ENCODE results near the gene SLC9A9. TPM values are rescaled to one million over a fixed set of nuclear protein-coding genes. Genes with fewer than 3 reads are reported as not detected.

SLC9A9 gene
- total and polyA plus RNA-seq, 7 donors = 1.3 to 5.4 (median 2.9) TPM

DNA sequence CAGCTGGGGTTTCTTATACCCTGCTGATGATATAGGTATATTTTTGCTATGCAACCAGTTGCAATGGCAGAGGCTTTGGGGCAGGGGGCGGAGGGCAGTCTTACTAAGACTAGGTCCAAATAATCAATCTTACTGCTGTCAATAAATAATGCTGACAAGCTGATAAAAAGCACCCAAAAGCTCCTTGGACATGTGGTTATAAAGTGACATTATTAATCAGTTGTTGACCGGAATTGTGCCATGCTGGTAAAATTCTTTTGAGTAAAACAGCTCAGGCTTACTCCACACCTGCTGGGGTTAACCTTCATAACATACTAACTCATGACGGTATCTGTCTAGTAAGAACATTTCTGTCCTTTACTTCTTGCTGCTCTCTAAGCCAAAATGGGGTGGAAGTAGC lies 626.8 kb downstream of the SLC9A9 start:
- no peak overlapping the region for H3K27ac ChIP-seq
- WGBS, 3 donors = 72 to 75% (median 74%) methylated on average over 3 of the region's 3 CpGs
- no peak overlapping the region for H3K4me3 ChIP-seq
- no peak for DNase-seq
- H3K9me3 ChIP-seq = no peaks in the 10 kb centered on the region
- peaks cover 0 to 3% (median 0%) of the 10 kb centered on the region in 3 donors for H3K27me3 ChIP-seq (ENCODE audit: insufficient read depth in 3 of 3, low read length in 2 of 3)
- TF ChIP-seq, protein P1, sequence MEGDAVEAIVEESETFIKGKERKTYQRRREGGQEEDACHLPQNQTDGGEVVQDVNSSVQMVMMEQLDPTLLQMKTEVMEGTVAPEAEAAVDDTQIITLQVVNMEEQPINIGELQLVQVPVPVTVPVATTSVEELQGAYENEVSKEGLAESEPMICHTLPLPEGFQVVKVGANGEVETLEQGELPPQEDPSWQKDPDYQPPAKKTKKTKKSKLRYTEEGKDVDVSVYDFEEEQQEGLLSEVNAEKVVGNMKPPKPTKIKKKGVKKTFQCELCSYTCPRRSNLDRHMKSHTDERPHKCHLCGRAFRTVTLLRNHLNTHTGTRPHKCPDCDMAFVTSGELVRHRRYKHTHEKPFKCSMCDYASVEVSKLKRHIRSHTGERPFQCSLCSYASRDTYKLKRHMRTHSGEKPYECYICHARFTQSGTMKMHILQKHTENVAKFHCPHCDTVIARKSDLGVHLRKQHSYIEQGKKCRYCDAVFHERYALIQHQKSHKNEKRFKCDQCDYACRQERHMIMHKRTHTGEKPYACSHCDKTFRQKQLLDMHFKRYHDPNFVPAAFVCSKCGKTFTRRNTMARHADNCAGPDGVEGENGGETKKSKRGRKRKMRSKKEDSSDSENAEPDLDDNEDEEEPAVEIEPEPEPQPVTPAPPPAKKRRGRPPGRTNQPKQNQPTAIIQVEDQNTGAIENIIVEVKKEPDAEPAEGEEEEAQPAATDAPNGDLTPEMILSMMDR (IDR thresholded peaks at IDR 0.05) = no peak
- H3K4me1 ChIP-seq = no peaks in the 10 kb centered on the region
- no peak for ATAC-seq
- no peaks in the 10 kb centered on the region for H3K36me3 ChIP-seq (ENCODE audit: insufficient read depth in 1 of 2, low read depth in 1 of 2)
- intact Hi-C loops (cut with DNase I) = no loop called here

DNA sequence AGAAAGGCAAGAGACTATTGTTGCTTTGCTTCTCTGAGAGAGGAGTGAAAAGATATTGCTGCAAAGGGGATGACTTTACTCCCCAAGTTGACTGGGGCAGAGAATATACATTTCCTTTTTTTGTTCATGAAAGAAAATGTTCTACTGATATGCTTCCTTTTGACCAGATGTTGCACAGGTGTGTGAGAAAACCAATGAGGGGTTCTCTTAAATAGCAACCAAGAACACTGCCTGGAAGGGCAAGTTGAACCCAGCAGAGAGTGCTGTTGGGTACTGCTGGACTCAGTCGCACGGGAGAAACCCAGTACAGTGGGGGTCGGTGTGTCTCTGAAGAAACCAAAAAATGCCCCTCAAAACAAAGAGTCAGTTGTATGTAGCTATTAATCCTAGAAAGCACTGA lies 627.5 kb downstream of the SLC9A9 start:
- Histone ChIP-seq H3K9me3 (no peaks in the 10 kb centered on the region), H3K27me3 (ENCODE audit: insufficient read depth in 3 of 3, low read length in 2 of 3) (peaks cover 0 to 3% (median 0%) of the 10 kb centered on the region in 3 donors), H3K36me3 (ENCODE audit: insufficient read depth in 1 of 2, low read depth in 1 of 2) (no peaks in the 10 kb centered on the region), H3K4me3 (no peak overlapping the region), H3K4me1 (no peaks in the 10 kb centered on the region), H3K27ac (no peak overlapping the region)
- WGBS, 3 donors = 89 to 92% (median 90%) methylated on average over 3 of the region's 3 CpGs
- intact Hi-C loops (cut with DNase I) = no loop called here
- no peak for DNase-seq
- ATAC-seq = no peak
- TF ChIP-seq, protein P1 (IDR thresholded peaks at IDR 0.05) = no peak

DNA sequence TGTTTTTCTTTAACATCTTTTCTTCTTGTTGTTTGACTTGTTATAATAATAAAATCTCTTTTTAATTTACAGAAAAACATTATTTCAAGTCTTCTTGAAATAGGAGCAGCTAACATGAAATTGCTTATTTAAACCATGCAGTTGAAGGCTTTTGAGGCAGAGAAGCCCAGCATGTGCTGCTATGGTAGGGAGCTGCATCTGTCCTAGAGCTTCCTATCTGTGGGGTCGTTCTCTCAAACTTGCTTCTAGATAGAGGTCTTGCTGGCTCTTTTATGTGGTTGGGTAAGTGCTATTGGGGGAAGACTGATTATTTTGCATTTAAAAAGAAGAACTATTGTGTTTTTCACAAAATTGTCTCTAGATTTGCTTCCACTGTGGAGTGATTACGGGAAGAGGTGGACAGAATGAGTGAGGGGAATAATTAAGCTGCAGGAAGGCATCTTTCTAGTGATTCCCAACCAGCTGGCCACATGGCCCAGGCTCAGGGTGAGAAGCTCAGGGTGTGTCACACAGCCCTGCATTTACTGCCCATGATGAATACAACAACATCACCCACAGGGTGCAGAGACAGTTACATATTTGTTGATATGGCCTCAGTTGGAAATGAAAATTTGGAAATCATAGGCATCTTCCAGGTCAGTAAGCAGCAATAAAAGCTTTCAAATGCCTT lies 630.0 kb downstream of the SLC9A9 start:
- peaks cover 0 to 3% (median 0%) of the 10 kb centered on the region in 3 donors for H3K27me3 ChIP-seq (ENCODE audit: insufficient read depth in 3 of 3, low read length in 2 of 3)
- H3K27ac ChIP-seq = no peak overlapping the region
- 74 to 82% (median 79%) methylated on average over 2 of the region's 2 CpGs for WGBS, 3 donors
- TF ChIP-seq, protein P1 (IDR thresholded peaks at IDR 0.05) = no peak
- DNase-seq (no peak), ATAC-seq (no peak)
- H3K4me1 ChIP-seq = no peaks in the 10 kb centered on the region
- H3K4me3 ChIP-seq = no peak overlapping the region
- intact Hi-C loops (cut with DNase I) = no loop called here
- no peaks in the 10 kb centered on the region for H3K36me3 ChIP-seq (ENCODE audit: insufficient read depth in 1 of 2, low read depth in 1 of 2)
- H3K9me3 ChIP-seq = no peaks in the 10 kb centered on the region

DNA sequence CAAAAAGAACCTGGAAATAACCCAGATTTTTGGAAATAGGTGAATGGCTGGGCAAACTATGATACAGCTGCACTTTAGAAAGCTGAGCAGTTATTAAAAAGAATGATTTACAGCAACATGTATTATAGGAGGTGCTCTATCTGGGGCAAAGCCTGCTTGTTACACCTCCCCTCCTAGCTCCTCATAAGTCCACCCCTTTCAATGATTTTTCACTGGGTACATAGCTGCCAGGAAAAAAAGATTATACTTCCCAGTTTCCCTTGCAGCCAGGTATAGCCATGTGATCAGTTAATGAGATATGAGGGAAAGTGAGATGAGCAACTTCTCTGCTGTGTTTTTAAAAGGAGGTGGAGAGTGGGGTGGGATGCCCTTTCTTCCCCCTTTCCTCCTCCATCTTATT lies 631.0 kb downstream of the SLC9A9 start:
- H3K9me3 ChIP-seq = no peaks in the 10 kb centered on the region
- ATAC-seq (no peak), DNase-seq (no peak)
- TF ChIP-seq, protein P1 (IDR thresholded peaks at IDR 0.05) = no peak
- intact Hi-C loops (cut with DNase I) = no loop called here
- H3K27me3 ChIP-seq (ENCODE audit: insufficient read depth in 3 of 3, low read length in 2 of 3) = peaks cover 0 to under 1% (median 0%) of the 10 kb centered on the region in 3 donors
- H3K27ac ChIP-seq = no peak overlapping the region
- H3K4me3 ChIP-seq = no peak overlapping the region
- no peaks in the 10 kb centered on the region for H3K4me1 ChIP-seq
- no peaks in the 10 kb centered on the region for H3K36me3 ChIP-seq (ENCODE audit: insufficient read depth in 1 of 2, low read depth in 1 of 2)

DNA sequence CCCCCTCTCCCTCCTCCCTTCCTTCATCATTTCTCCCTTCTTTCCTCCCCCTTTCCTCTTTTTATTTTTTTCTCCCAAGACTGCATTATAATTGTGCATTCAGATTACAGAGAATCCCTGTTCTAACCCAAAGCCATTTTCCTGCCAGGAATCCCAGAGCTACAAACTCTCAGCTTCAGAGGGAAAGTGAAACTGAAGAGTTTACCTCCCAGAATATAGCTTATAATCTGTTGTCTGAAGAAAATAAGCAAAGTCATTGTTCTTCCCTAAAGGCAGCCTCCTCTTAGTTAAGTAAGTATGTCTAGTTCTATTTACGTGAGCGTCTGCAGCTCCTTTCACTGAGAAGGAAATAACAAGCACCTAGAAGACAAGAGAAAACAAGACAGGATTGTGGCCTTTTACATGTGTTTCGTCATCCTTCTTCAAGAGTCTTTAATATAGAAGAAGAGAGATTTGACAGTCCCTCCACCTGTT lies 631.5 kb downstream of the SLC9A9 start:
- Histone ChIP-seq H3K4me1 (no peaks in the 10 kb centered on the region), H3K27ac (no peak overlapping the region), H3K4me3 (no peak overlapping the region), H3K36me3 (ENCODE audit: insufficient read depth in 1 of 2, low read depth in 1 of 2) (no peaks in the 10 kb centered on the region), H3K9me3 (no peaks in the 10 kb centered on the region), H3K27me3 (ENCODE audit: insufficient read depth in 3 of 3, low read length in 2 of 3) (no peaks in the 10 kb centered on the region)
- no peak for DNase-seq
- 74 to 79% (median 77%) methylated on average over 3 of the region's 3 CpGs for WGBS, 3 donors
- TF ChIP-seq, protein P1 (IDR thresholded peaks at IDR 0.05) = no peak
- no peak for ATAC-seq
- intact Hi-C loops (cut with DNase I) = no loop called here

Measured in psoas muscle (tissue), 8 donors.